GM19397 (cell line): ENCODE measurements around the gene HINT2.

Source experiments
- ATAC-seq: cut with Tn5 transposase; IDR thresholded peaks from one replicate; pipeline ENCODE4 v1.9.1; 2021; ENCODE audit warnings: mild to moderate bottlenecking, moderate library complexity; ENCODE audit not compliant: unreplicated experiment

HINT2 gene

DNA sequence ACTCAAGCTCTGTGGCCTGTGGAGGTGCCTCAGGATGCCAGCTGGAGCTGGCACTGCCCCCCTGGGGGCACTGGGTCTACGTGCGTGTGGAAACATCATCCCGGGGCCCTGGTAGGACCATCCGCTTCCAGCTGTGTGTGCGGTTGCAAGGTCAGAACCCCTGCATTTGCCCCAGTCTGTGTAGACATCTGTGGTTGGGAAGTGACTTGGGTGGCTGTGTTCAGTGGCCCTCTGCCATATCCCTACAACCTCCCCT, 26.7 kb upstream of the HINT2 start:
- no peak for ATAC-seq

DNA sequence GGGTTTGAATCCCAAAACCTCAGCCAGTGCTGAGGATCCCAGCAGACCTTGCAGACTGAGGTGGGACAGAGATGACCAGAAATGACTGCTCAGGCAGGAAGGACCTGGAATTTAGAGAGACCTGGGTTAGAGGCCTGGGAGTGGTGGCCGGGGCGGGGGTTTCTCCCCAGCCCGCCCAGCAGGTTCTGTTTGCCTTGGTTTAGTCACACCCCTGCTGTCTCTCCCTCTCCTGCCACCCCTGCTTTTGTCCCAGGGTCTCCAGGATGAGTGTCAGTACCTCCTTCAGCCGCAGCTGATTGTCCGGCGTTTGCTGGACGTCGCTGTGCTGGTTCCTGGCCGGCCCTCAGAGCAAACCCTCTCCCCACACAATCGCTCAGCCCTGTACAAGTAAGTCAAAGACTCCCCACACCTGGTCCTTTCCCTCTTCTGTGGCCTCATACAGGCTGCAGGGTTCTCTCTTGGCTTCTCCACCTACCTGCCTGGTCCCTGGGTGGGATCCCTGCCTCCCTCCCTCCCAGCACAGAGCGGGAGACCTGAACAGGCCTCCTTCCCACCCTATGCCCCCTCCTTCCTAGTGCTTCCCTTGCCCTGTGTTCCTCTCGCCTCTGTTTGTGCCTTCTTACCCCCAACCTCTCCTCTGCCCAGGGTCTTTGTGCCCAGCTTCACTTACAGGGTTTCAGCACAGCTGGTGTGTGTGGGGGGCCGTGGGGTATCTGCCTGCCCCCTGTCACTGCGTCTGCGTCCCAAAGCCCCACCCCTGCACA, 26.2 kb upstream of the HINT2 start:
- no peak for ATAC-seq

- ATAC-seq = no peak
Observed at GRCh38 chr9:35839926-35840325, 25.1 kb upstream of the HINT2 start.

GRCh38 chr9:35836595-35836994, 21.8 kb upstream of the HINT2 start:
- ATAC-seq = no peak

- ATAC-seq = no peak
Observed at GRCh38 chr9:35835766-35836165, 20.9 kb upstream of the HINT2 start.

- no peak for ATAC-seq
Observed at GRCh38 chr9:35835216-35835632, 20.4 kb upstream of the HINT2 start.

GRCh38 chr9:35834260-35835215, 19.7 kb upstream of the HINT2 start:
- no peak for ATAC-seq

GRCh38 chr9:35832814-35833213, 18.0 kb upstream of the HINT2 start:
- no peak for ATAC-seq

GRCh38 chr9:35831040-35831439, 16.2 kb upstream of the HINT2 start:
- no peak for ATAC-seq

- ATAC-seq = no peak
Observed at GRCh38 chr9:35829764-35830096, 14.9 kb upstream of the HINT2 start.

GRCh38 chr9:35829084-35829763, 14.4 kb upstream of the HINT2 start, which contains the start of gene TMEM8B:
Gene TMEM8B, plus strand, starts transcription at chr9:35829228. Its CDS starts 220 bp downstream, at chr9:35829448.
- peak; percentile 80 for ATAC-seq

- ATAC-seq = peak; percentile 6
Observed at GRCh38 chr9:35828716-35829083, 13.9 kb upstream of the HINT2 start, which contains the start of gene FAM221B. Gene FAM221B, minus strand, starts transcription at chr9:35828732. Its CDS starts 2,571 bp downstream, at chr9:35826161.

DNA sequence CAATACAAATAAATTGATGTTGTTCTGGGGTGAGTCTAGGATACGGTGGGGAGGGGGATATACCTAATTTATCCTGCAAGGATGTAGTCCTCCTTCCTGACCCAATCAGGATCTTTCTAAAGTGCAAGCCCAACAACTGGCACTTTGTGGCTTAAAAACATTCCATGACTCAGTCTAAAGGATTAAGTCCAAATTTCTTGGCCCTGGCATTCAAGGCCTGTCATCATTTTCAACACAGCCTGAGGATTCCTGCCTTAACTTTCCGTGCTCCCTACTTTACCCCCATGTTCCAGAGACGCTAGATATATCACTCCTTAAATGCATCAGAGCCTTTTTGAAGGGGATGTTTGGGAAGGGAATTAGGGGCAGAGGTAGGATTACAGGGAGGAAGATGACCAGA, 12.6 kb upstream of the HINT2 start:
- ATAC-seq = no peak

GRCh38 chr9:35826071-35826701, 11.3 kb upstream of the HINT2 start:
- ATAC-seq = no peak

DNA sequence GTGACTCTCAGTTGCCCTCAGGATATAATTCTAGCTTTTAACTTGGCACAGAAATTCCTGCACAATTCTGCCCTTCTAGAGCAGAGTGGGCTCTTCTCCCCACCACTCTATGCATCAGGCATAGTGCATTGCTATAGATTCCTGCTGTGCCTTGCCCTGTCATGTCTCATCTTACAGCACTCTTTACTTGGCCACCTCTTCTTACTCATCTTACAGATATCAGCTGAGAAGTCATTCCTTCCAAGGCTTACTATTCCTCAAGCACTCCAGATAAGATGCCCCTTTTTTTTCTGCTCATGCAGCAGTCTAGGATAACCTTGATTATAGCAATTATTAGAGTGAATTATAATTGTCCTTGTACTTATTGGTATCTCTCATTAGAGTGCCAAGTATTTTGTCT, 8.1 kb upstream of the HINT2 start:
- ATAC-seq = no peak

- ATAC-seq = no peak
Observed at GRCh38 chr9:35820076-35820475, 5.2 kb upstream of the HINT2 start.

- no peak for ATAC-seq
Observed at GRCh38 chr9:35818341-35818740, 3.5 kb upstream of the HINT2 start.

DNA sequence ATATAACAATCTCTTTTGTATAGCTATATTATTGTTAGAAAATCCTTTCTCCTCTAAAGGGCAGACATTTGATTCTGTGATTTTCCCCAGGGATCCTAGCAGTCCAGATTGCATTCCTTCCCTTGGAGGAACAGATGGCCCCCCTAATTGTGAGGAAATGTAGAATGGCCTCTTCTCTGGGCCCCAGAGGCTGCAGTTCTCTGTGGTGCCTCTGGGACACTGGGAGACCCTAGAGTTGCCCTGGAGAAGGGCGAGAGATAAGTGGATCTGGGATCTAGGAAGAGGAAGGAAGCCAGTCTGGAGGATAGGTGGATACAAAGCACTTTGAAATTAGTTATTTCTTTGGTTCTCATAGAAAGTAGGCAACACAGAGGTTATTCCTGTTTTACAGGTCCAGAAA, 1.9 kb upstream of the HINT2 start:
- no peak for ATAC-seq

- peak; percentile 31 for ATAC-seq
Observed at GRCh38 chr9:35814106-35814840, 569 bp downstream of the HINT2 start.

DNA sequence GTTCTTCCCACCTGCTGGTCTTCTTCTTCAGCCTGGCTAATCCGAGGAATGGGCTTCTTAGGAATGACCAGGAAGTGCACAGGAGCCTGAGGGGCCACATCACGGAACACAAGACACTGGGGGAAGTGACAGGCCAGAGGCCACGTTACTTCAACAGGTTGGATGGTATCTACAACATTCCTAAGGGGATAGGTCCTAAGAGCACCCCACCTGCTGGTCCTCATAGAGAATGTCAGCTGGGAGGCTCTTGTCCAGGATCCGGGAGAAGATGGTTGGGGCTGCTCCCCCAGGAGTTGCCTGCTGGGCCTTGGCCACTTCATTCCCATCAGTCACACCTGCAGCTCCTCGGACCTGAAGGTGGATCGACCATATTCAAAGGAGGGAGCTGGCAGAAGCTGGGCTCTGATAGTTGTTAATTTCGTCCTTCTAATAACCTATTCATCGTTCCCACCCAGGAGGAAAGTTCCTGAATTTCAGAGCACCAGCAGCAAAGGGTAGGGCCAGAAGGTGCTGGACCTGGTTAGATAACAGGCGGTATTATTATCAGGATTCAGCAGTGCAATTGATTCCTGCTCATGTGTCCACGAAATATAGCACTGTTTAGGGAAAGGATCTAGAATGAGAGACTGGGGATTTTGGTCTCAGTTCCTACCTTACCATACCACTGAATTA, 1.3 kb downstream of the HINT2 start:
- ATAC-seq = no peak
